Tibial nerve (tissue), 3 donors: ENCODE data around the gene S100A16.

ENCODE experiments used
- CTCF ChIP-seq, 5 experiments: fragments of 200-600 bp in 3 of 5; fragments of 450-650 bp in 2 of 5; sonication (generic) in 3 of 5; IDR thresholded peaks; one replicate each; pipeline ENCODE4 v1.5.1; 2016 to 2019; ENCODE audit warnings: antibody characterized with exemption in 5 of 5, mild to moderate bottlenecking in 3 of 5, moderate library complexity in 2 of 5
- POLR2A ChIP-seq, 2 donors: fragments of 450-650 bp; IDR thresholded peaks; one replicate each; pipeline ENCODE4 v1.6.1; 2017; ENCODE audit warnings: antibody characterized with exemption in 2 of 2, mild to moderate bottlenecking in 2 of 2, moderate library complexity in 2 of 2

DNA sequence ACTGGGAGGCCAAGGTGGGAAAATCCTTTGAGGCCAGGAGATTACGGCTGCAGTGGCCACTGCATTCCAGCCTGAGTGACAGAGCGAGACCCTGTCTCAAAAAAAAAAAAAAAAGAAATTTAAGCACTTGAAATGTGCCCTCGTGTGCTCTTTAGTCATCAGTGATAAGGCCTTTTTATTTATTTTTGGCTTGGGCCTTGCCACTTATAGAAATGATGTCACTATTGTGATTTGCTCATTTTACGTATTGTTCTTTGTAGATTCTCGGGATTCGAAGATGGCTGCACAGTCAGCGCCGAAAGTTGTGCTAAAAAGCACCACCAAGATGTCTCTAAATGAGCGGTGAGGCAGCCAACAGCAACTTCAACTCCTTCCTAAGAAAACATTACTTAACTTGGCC is 23.4 kb upstream of the S100A16 start:
- TF ChIP-seq CTCF (IDR thresholded peaks at IDR 0.05) (no peak), POLR2A (IDR thresholded peaks at IDR 0.05) (no peak)
